Measurements from ENCODE around the gene MYO18B.

MYO18B gene

GRCh38 chr22:25883482-25884033 lies 141.6 kb downstream of the MYO18B start:
- no peaks in the 10 kb centered on the region for H3K9me3 Mint-ChIP-seq
- H3K27ac Mint-ChIP-seq, result no peak overlapping the region
- peaks cover 4% of the 10 kb centered on the region for H3K27me3 Mint-ChIP-seq
- H3K4me1 Mint-ChIP-seq (ENCODE audit: low read depth), result no peaks in the 10 kb centered on the region
- H3K4me3 Mint-ChIP-seq, result no peak overlapping the region
- H3K36me3 Mint-ChIP-seq (ENCODE audit: low read depth), result no peaks in the 10 kb centered on the region

GRCh38 chr22:25884121-25884520 lies 142.1 kb downstream of the MYO18B start:
- Mint-ChIP-seq H3K4me3 (no peak overlapping the region), H3K36me3 (ENCODE audit: low read depth) (no peaks in the 10 kb centered on the region), H3K4me1 (ENCODE audit: low read depth) (no peaks in the 10 kb centered on the region), H3K27ac (no peak overlapping the region), H3K9me3 (no peaks in the 10 kb centered on the region), H3K27me3 (peaks cover 4% of the 10 kb centered on the region)

- H3K27ac Mint-ChIP-seq, result no peak overlapping the region
- no peaks in the 10 kb centered on the region for H3K9me3 Mint-ChIP-seq
- H3K4me1 Mint-ChIP-seq (ENCODE audit: low read depth), result no peaks in the 10 kb centered on the region
- no peak overlapping the region for H3K4me3 Mint-ChIP-seq
- H3K36me3 Mint-ChIP-seq (ENCODE audit: low read depth), result no peaks in the 10 kb centered on the region
- peaks cover 4% of the 10 kb centered on the region for H3K27me3 Mint-ChIP-seq
Measured at GRCh38 chr22:25888399-25889054, 146.5 kb downstream of the MYO18B start.

- no peak overlapping the region for H3K4me3 Mint-ChIP-seq
- no peaks in the 10 kb centered on the region for H3K9me3 Mint-ChIP-seq
- peaks cover 16% of the 10 kb centered on the region for H3K27me3 Mint-ChIP-seq
- no peaks in the 10 kb centered on the region for H3K4me1 Mint-ChIP-seq (ENCODE audit: low read depth)
- no peaks in the 10 kb centered on the region for H3K36me3 Mint-ChIP-seq (ENCODE audit: low read depth)
- no peak overlapping the region for H3K27ac Mint-ChIP-seq
Measured at GRCh38 chr22:25890651-25891050, 148.7 kb downstream of the MYO18B start.

GRCh38 chr22:25892678-25893077 lies 150.7 kb downstream of the MYO18B start:
- H3K36me3 Mint-ChIP-seq (ENCODE audit: low read depth), result no peaks in the 10 kb centered on the region
- H3K4me3 Mint-ChIP-seq, result no peak overlapping the region
- no peaks in the 10 kb centered on the region for H3K4me1 Mint-ChIP-seq (ENCODE audit: low read depth)
- H3K27ac Mint-ChIP-seq, result no peak overlapping the region
- no peaks in the 10 kb centered on the region for H3K9me3 Mint-ChIP-seq
- H3K27me3 Mint-ChIP-seq, result peaks cover 19% of the 10 kb centered on the region

GRCh38 chr22:25895678-25896077 lies 153.7 kb downstream of the MYO18B start:
- Mint-ChIP-seq H3K9me3 (no peaks in the 10 kb centered on the region), H3K4me1 (ENCODE audit: low read depth) (no peaks in the 10 kb centered on the region), H3K27ac (no peak overlapping the region), H3K4me3 (no peak overlapping the region), H3K27me3 (peaks cover 19% of the 10 kb centered on the region), H3K36me3 (ENCODE audit: low read depth) (no peaks in the 10 kb centered on the region)

GRCh38 chr22:25896098-25896497 lies 154.1 kb downstream of the MYO18B start:
- Mint-ChIP-seq H3K36me3 (ENCODE audit: low read depth) (no peaks in the 10 kb centered on the region), H3K4me1 (ENCODE audit: low read depth) (no peaks in the 10 kb centered on the region), H3K27ac (no peak overlapping the region), H3K9me3 (no peaks in the 10 kb centered on the region), H3K4me3 (no peak overlapping the region), H3K27me3 (peaks cover 19% of the 10 kb centered on the region)

GRCh38 chr22:25896592-25896991 lies 154.6 kb downstream of the MYO18B start:
- no peak overlapping the region for H3K27ac Mint-ChIP-seq
- H3K27me3 Mint-ChIP-seq, result peaks cover 19% of the 10 kb centered on the region
- H3K36me3 Mint-ChIP-seq (ENCODE audit: low read depth), result no peaks in the 10 kb centered on the region
- H3K4me3 Mint-ChIP-seq, result no peak overlapping the region
- H3K4me1 Mint-ChIP-seq (ENCODE audit: low read depth), result no peaks in the 10 kb centered on the region
- no peaks in the 10 kb centered on the region for H3K9me3 Mint-ChIP-seq

- no peak overlapping the region for H3K27ac Mint-ChIP-seq
- H3K36me3 Mint-ChIP-seq (ENCODE audit: low read depth), result no peaks in the 10 kb centered on the region
- no peaks in the 10 kb centered on the region for H3K4me1 Mint-ChIP-seq (ENCODE audit: low read depth)
- no peak overlapping the region for H3K4me3 Mint-ChIP-seq
- no peaks in the 10 kb centered on the region for H3K9me3 Mint-ChIP-seq
- peaks cover 24% of the 10 kb centered on the region for H3K27me3 Mint-ChIP-seq
Measured at GRCh38 chr22:25898707-25899365, 156.8 kb downstream of the MYO18B start.

GRCh38 chr22:25899566-25899965 lies 157.6 kb downstream of the MYO18B start:
- Mint-ChIP-seq H3K27ac (no peak overlapping the region), H3K4me1 (ENCODE audit: low read depth) (no peaks in the 10 kb centered on the region), H3K4me3 (no peak overlapping the region), H3K9me3 (no peaks in the 10 kb centered on the region), H3K27me3 (peaks cover 19% of the 10 kb centered on the region), H3K36me3 (ENCODE audit: low read depth) (no peaks in the 10 kb centered on the region)

- H3K9me3 Mint-ChIP-seq, result no peaks in the 10 kb centered on the region
- H3K27ac Mint-ChIP-seq, result no peak overlapping the region
- no peak overlapping the region for H3K4me3 Mint-ChIP-seq
- no peaks in the 10 kb centered on the region for H3K36me3 Mint-ChIP-seq (ENCODE audit: low read depth)
- peaks cover 13% of the 10 kb centered on the region for H3K27me3 Mint-ChIP-seq
- H3K4me1 Mint-ChIP-seq (ENCODE audit: low read depth), result no peaks in the 10 kb centered on the region
Measured at GRCh38 chr22:25900390-25900789, 158.4 kb downstream of the MYO18B start.

- Mint-ChIP-seq H3K36me3 (ENCODE audit: low read depth) (no peaks in the 10 kb centered on the region), H3K4me3 (no peak overlapping the region), H3K9me3 (no peaks in the 10 kb centered on the region), H3K27ac (no peak overlapping the region), H3K27me3 (peaks cover 8% of the 10 kb centered on the region), H3K4me1 (ENCODE audit: low read depth) (no peaks in the 10 kb centered on the region)
Measured at GRCh38 chr22:25900880-25901279, 158.9 kb downstream of the MYO18B start.

- Mint-ChIP-seq H3K27me3 (peaks cover 15% of the 10 kb centered on the region), H3K4me3 (no peak overlapping the region), H3K9me3 (no peaks in the 10 kb centered on the region), H3K36me3 (ENCODE audit: low read depth) (no peaks in the 10 kb centered on the region), H3K4me1 (ENCODE audit: low read depth) (no peaks in the 10 kb centered on the region), H3K27ac (no peak overlapping the region)
Measured at GRCh38 chr22:25902402-25902801, 160.4 kb downstream of the MYO18B start.

- Mint-ChIP-seq H3K36me3 (ENCODE audit: low read depth) (no peaks in the 10 kb centered on the region), H3K27me3 (peaks cover 16% of the 10 kb centered on the region), H3K27ac (no peak overlapping the region)
Measured at GRCh38 chr22:25903294-25903693, 161.3 kb downstream of the MYO18B start.

GRCh38 chr22:25908212-25908611 lies 166.2 kb downstream of the MYO18B start:
- Mint-ChIP-seq H3K36me3 (ENCODE audit: low read depth) (no peaks in the 10 kb centered on the region), H3K9me3 (no peaks in the 10 kb centered on the region), H3K27ac (no peak overlapping the region), H3K27me3 (peaks cover 12% of the 10 kb centered on the region), H3K4me3 (no peak overlapping the region), H3K4me1 (ENCODE audit: low read depth) (no peaks in the 10 kb centered on the region)

More at GRCh38 chr22:25903294-25903693, 161.3 kb downstream of the MYO18B start:
- H3K4me3 Mint-ChIP-seq, result no peak overlapping the region
- H3K4me1 Mint-ChIP-seq (ENCODE audit: low read depth), result no peaks in the 10 kb centered on the region
- no peaks in the 10 kb centered on the region for H3K9me3 Mint-ChIP-seq
